ENCODE results near the gene GGA2. TPM values are rescaled to one million over a fixed set of nuclear protein-coding genes. Genes with fewer than 3 reads are reported as not detected.

Gene GGA2
- total RNA-seq, 1 donor from 2014 or later = 38.1 TPM

- intact Hi-C loops (cut with DNase I) = loop anchor here (5.0 kb wide), 1 partner anchor 48 kb away; the partner anchor contains the start of genes EARS2 and UBFD1
- no peak for DNase-seq (ENCODE audit: low spot score)
Observed at GRCh38 chr16:23508589-23509440, 1.5 kb downstream of the GGA2 start.

- intact Hi-C loops (cut with DNase I) = loop anchor here (5.0 kb wide), 1 partner anchor 51 kb away; the partner anchor contains the start of genes EARS2 and UBFD1
- no peak for DNase-seq (ENCODE audit: low spot score)
Observed at GRCh38 chr16:23506606-23506994, 3.7 kb downstream of the GGA2 start.

- DNase-seq (ENCODE audit: low spot score) = no peak
- intact Hi-C loops (cut with DNase I) = loop anchor here (5.0 kb wide), 1 partner anchor 51 kb away; the partner anchor contains the start of genes EARS2 and UBFD1
Observed at GRCh38 chr16:23505671-23506605, 4.4 kb downstream of the GGA2 start.

GRCh38 chr16:23505180-23505665 lies 5.1 kb downstream of the GGA2 start:
- no peak for DNase-seq (ENCODE audit: low spot score)
- intact Hi-C loops (cut with DNase I) = loop anchor here (5.0 kb wide), 1 partner anchor 52 kb away; the partner anchor contains the start of genes EARS2 and UBFD1

- intact Hi-C loops (cut with DNase I) = loop anchor here (5.0 kb wide), 1 partner anchor 53 kb away; the partner anchor contains the start of genes EARS2 and UBFD1
- no peak for DNase-seq (ENCODE audit: low spot score)
Observed at GRCh38 chr16:23504453-23505179, 5.7 kb downstream of the GGA2 start.

- DNase-seq (ENCODE audit: low spot score) = no peak
Observed at GRCh38 chr16:23504076-23504452, 6.2 kb downstream of the GGA2 start.

GRCh38 chr16:23502466-23502865 lies 7.8 kb downstream of the GGA2 start:
- intact Hi-C loops (cut with DNase I) = no loop called here
- no peak for DNase-seq (ENCODE audit: low spot score)

More at GRCh38 chr16:23504076-23504452, 6.2 kb downstream of the GGA2 start:
- intact Hi-C loops (cut with DNase I) = no loop called here

- no peak for DNase-seq (ENCODE audit: low spot score)
- intact Hi-C loops (cut with DNase I) = no loop called here
Observed at GRCh38 chr16:23501291-23501690, 9.0 kb downstream of the GGA2 start.

- intact Hi-C loops (cut with DNase I) = no loop called here
- no peak for DNase-seq (ENCODE audit: low spot score)
Observed at GRCh38 chr16:23500862-23501225, 9.4 kb downstream of the GGA2 start.

- intact Hi-C loops (cut with DNase I) = no loop called here
- no peak for DNase-seq (ENCODE audit: low spot score)
Observed at GRCh38 chr16:23500212-23500861, 10.0 kb downstream of the GGA2 start.

- intact Hi-C loops (cut with DNase I) = no loop called here
- no peak for DNase-seq (ENCODE audit: low spot score)
Observed at GRCh38 chr16:23499801-23500200, 10.5 kb downstream of the GGA2 start.

GRCh38 chr16:23498863-23499262 lies 11.4 kb downstream of the GGA2 start:
- intact Hi-C loops (cut with DNase I) = no loop called here
- no peak for DNase-seq (ENCODE audit: low spot score)

GRCh38 chr16:23497543-23497868 lies 12.8 kb downstream of the GGA2 start:
- no peak for DNase-seq (ENCODE audit: low spot score)
- intact Hi-C loops (cut with DNase I) = no loop called here

- intact Hi-C loops (cut with DNase I) = no loop called here
Observed at GRCh38 chr16:23496821-23497542, 13.3 kb downstream of the GGA2 start.

GRCh38 chr16:23495671-23496070 lies 14.6 kb downstream of the GGA2 start:
- no peak for DNase-seq (ENCODE audit: low spot score)
- intact Hi-C loops (cut with DNase I) = no loop called here

More at GRCh38 chr16:23496821-23497542, 13.3 kb downstream of the GGA2 start:
- no peak for DNase-seq (ENCODE audit: low spot score)

GRCh38 chr16:23494188-23494587 lies 16.1 kb downstream of the GGA2 start:
- intact Hi-C loops (cut with DNase I) = no loop called here
- DNase-seq (ENCODE audit: low spot score) = no peak

GRCh38 chr16:23491490-23492391 lies 18.6 kb downstream of the GGA2 start:
- intact Hi-C loops (cut with DNase I) = no loop called here
- DNase-seq (ENCODE audit: low spot score) = no peak

All from cardiac septum (tissue), 1 donor.